Smooth muscle cell (in vitro differentiated cells): Measurements from ENCODE around the gene PLA2G2A. TPM values are rescaled to one million over a fixed set of nuclear protein-coding genes. Genes with fewer than 3 reads are reported as not detected.

Experiments used
- DNase-seq: peaks from one replicate; lab custom pipeline; 2025; ENCODE audit not compliant: unreplicated experiment; lab: John Stamatoyannopoulos, UW
- H2AFZ ChIP-seq: fragments of 200-600 bp; sonication (generic); 2 replicates; pipeline ENCODE4 v1.6.0; 2016; ENCODE audit warnings: antibody characterized with exemption, low read depth, mild to moderate bottlenecking
- H3F3A ChIP-seq: fragments of 200-600 bp; sonication (generic); 2 replicates; pipeline ENCODE4 v1.6.0; 2017; ENCODE audit warnings: antibody characterized with exemption, low read depth
- H3K27ac ChIP-seq: fragments of 200-600 bp; sonication (generic); 2 replicates; pipeline ENCODE4 v1.5.1; 2016; ENCODE audit warnings: low read depth, mild to moderate bottlenecking
- H3K27me3 ChIP-seq: fragments of 200-600 bp; sonication (generic); 2 replicates; pipeline ENCODE4 v1.6.1; 2016; ENCODE audit warnings: low read depth, mild to moderate bottlenecking
- H3K36me3 ChIP-seq: fragments of 200-600 bp; sonication (generic); 2 replicates; pipeline ENCODE4 v1.5.1; 2016; ENCODE audit warnings: low read depth
- H3K4me1 ChIP-seq: fragments of 200-600 bp; sonication (generic); 2 replicates; pipeline ENCODE4 v1.5.1; 2016; ENCODE audit warnings: low read depth
- H3K4me2 ChIP-seq: fragments of 200-600 bp; sonication (generic); 2 replicates; pipeline ENCODE4 v1.6.0; 2016; ENCODE audit warnings: mild to moderate bottlenecking
- H3K4me3 ChIP-seq: fragments of 200-600 bp; sonication (generic); 2 replicates; pipeline ENCODE4 v1.5.1; 2016; ENCODE audit warnings: mild to moderate bottlenecking
- H3K79me2 ChIP-seq: fragments of 200-600 bp; sonication (generic); 2 replicates; pipeline ENCODE4 v1.6.0; 2016; ENCODE audit warnings: low read depth, mild to moderate bottlenecking
- H3K9ac ChIP-seq: fragments of 200-600 bp; sonication (generic); 2 replicates; pipeline ENCODE4 v1.6.0; 2016; ENCODE audit warnings: low read depth
- H3K9me3 ChIP-seq: fragments of 200-600 bp; sonication (generic); replicated peaks from 2 replicates; pipeline ENCODE4 v1.5.1; 2016; ENCODE audit warnings: low read depth
- H4K20me1 ChIP-seq: fragments of 200-600 bp; sonication (generic); 2 replicates; pipeline ENCODE4 v1.6.0; 2016; ENCODE audit warnings: low read depth
- WGBS: methylation state at CpG from one replicate; pipeline ENCODE4 v1.1.7; 2016; ENCODE audit warnings: low lambda C conversion rate; 5-methylcytosine and 5-hydroxymethylcytosine counted together
- polyA plus RNA-seq: library from polyadenylated mRNA; unstranded; fragments of >200 nt; fragmentation: Nextera tagmentation; extraction: Ambion mirVana; gene quantifications from 2 replicates; pipeline ENCODE4 v1.2.1, GENCODE V29; 2016
- total RNA-seq: library from RNA; depleted of rRNA; stranded (reverse); fragments of >200 nt; gene quantifications from 2 replicates; pipeline ENCODE4 v1.2.3, GENCODE V29; 2014
- TF ChIP-seq, protein P1 (sequence below): fragments of 200-600 bp; sonication (generic); IDR thresholded peaks from 2 replicates; pipeline ENCODE4 v1.5.1; 2017; ENCODE audit warnings: borderline replicate concordance, mild to moderate bottlenecking, antibody characterized with exemption; ENCODE audit not compliant: insufficient read depth, poor library complexity, severe bottlenecking

PLA2G2A gene
- total and polyA plus RNA-seq, 2 experiments from 2014 or later: 25.5 to 163 TPM

GRCh38 chr1:19973616-19974015 is 5.8 kb downstream of the PLA2G2A start:
- H3K9me3 ChIP-seq: no peaks in the 10 kb centered on the region
- no peaks in the 10 kb centered on the region for H4K20me1 ChIP-seq
- no peak for DNase-seq
- TF ChIP-seq, protein P1, sequence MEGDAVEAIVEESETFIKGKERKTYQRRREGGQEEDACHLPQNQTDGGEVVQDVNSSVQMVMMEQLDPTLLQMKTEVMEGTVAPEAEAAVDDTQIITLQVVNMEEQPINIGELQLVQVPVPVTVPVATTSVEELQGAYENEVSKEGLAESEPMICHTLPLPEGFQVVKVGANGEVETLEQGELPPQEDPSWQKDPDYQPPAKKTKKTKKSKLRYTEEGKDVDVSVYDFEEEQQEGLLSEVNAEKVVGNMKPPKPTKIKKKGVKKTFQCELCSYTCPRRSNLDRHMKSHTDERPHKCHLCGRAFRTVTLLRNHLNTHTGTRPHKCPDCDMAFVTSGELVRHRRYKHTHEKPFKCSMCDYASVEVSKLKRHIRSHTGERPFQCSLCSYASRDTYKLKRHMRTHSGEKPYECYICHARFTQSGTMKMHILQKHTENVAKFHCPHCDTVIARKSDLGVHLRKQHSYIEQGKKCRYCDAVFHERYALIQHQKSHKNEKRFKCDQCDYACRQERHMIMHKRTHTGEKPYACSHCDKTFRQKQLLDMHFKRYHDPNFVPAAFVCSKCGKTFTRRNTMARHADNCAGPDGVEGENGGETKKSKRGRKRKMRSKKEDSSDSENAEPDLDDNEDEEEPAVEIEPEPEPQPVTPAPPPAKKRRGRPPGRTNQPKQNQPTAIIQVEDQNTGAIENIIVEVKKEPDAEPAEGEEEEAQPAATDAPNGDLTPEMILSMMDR: no peak
- no peaks in the 10 kb centered on the region for H3F3A ChIP-seq
- peaks cover 4% of the 10 kb centered on the region for H3K4me1 ChIP-seq
- H2AFZ ChIP-seq: no peak overlapping the region
- no peaks in the 10 kb centered on the region for H3K36me3 ChIP-seq
- no peak overlapping the region for H3K4me2 ChIP-seq
- H3K27ac ChIP-seq: no peak overlapping the region
- no peak overlapping the region for H3K9ac ChIP-seq
- no peak overlapping the region for H3K4me3 ChIP-seq
- 87% methylated on average over 3 of the region's 3 CpGs for WGBS
- no peaks in the 10 kb centered on the region for H3K27me3 ChIP-seq
- no peaks in the 10 kb centered on the region for H3K79me2 ChIP-seq

DNA sequence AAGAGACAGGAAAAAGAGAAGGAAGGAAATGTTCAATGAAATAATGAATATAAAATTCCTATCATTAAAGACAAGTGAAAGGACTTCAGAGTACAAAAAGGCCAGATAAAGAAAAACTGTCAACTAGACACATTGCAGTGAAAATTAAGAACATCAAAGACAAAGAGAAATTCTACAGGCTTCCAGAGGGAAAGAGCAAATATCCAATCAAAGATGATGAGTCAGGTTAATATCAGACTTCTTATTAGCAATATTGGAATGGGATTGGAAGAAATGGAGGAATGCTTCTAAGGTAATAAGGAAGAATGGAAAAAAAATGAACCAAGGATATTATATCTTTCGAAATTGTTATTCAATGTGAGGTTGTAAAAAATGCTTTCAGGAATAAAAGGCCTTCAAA is 7.8 kb downstream of the PLA2G2A start:
- DNase-seq: no peak
- H3K27ac ChIP-seq: no peak overlapping the region
- H3K4me3 ChIP-seq: no peak overlapping the region
- H3K9ac ChIP-seq: no peak overlapping the region
- H3F3A ChIP-seq: no peaks in the 10 kb centered on the region
- no peaks in the 10 kb centered on the region for H3K79me2 ChIP-seq
- no peak overlapping the region for H2AFZ ChIP-seq
- TF ChIP-seq, protein P1: no peak
- H3K9me3 ChIP-seq: no peaks in the 10 kb centered on the region
- peaks cover 4% of the 10 kb centered on the region for H3K4me1 ChIP-seq
- H4K20me1 ChIP-seq: no peaks in the 10 kb centered on the region
- 97% methylated on average over 1 of the region's 1 CpG for WGBS
- no peak overlapping the region for H3K4me2 ChIP-seq
- H3K36me3 ChIP-seq: no peaks in the 10 kb centered on the region
- no peaks in the 10 kb centered on the region for H3K27me3 ChIP-seq

- H3K4me2 ChIP-seq: no peak overlapping the region
- no peaks in the 10 kb centered on the region for H3K9me3 ChIP-seq
- TF ChIP-seq, protein P1: no peak
- no peak overlapping the region for H3K27ac ChIP-seq
- no peaks in the 10 kb centered on the region for H3F3A ChIP-seq
- no peak overlapping the region for H2AFZ ChIP-seq
- no peaks in the 10 kb centered on the region for H4K20me1 ChIP-seq
- WGBS: 87% methylated on average over 5 of the region's 5 CpGs
- no peaks in the 10 kb centered on the region for H3K27me3 ChIP-seq
- H3K4me3 ChIP-seq: no peak overlapping the region
- H3K36me3 ChIP-seq: no peaks in the 10 kb centered on the region
- no peaks in the 10 kb centered on the region for H3K79me2 ChIP-seq
- no peak overlapping the region for H3K9ac ChIP-seq
- peaks cover 4% of the 10 kb centered on the region for H3K4me1 ChIP-seq
- no peak for DNase-seq
These were observed 9.3 kb downstream of the PLA2G2A start for GRCh38 chr1:19969898-19970660.

GRCh38 chr1:19967808-19968207 is 11.6 kb downstream of the PLA2G2A start:
- Histone ChIP-seq H3K4me2 (no peak overlapping the region), H3K79me2 (no peaks in the 10 kb centered on the region), H2AFZ (no peak overlapping the region), H3K36me3 (no peaks in the 10 kb centered on the region), H3K27me3 (no peaks in the 10 kb centered on the region), H3F3A (no peaks in the 10 kb centered on the region), H3K9me3 (no peaks in the 10 kb centered on the region), H4K20me1 (no peaks in the 10 kb centered on the region), H3K9ac (no peak overlapping the region), H3K4me3 (no peak overlapping the region), H3K4me1 (peaks cover 4% of the 10 kb centered on the region), H3K27ac (no peak overlapping the region)
- 92% methylated on average over 9 of the region's 9 CpGs for WGBS
- DNase-seq: no peak
- TF ChIP-seq, protein P1: no peak
